Uterus (tissue), 2 donors: ENCODE measurements around the gene OGN.

Experiments used
- POLR2A ChIP-seq, 2 donors: fragments of 450-650 bp; IDR thresholded peaks; one replicate each; pipeline ENCODE4 v1.6.1; 2016; ENCODE audit warnings: antibody characterized with exemption in 2 of 2, mild to moderate bottlenecking in 1 of 2, moderate library complexity in 1 of 2
- TF ChIP-seq, protein P1 (sequence below), 4 experiments: fragments of 200-600 bp in 2 of 4; fragments of 450-650 bp in 2 of 4; sonication (generic) in 2 of 4; IDR thresholded peaks; one replicate each; pipeline ENCODE4 v1.5.1; 2016 to 2019; ENCODE audit warnings: antibody characterized with exemption in 4 of 4, mild to moderate bottlenecking in 2 of 4, moderate library complexity in 1 of 4

DNA sequence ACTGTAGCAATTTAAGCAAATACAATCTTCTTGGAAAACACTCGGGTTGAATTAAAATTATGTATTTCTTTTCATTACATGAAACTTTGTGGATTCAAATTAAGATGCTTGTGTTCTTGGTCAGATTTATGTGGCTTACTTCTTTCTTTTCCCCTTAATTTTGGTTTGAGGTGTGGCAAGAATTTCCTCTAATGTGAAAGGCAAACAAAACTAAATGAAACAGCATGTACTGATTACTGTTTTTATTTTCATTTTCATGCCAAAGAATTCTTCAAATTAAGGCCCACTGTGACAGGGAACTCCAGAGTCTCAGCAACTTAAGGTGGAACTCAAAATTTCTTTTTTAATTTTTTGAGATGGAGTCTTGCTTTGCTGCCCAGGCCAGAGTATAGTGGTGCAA is 20.0 kb upstream of the OGN start, which contains the start of gene OMD:
- TF ChIP-seq, protein P1, sequence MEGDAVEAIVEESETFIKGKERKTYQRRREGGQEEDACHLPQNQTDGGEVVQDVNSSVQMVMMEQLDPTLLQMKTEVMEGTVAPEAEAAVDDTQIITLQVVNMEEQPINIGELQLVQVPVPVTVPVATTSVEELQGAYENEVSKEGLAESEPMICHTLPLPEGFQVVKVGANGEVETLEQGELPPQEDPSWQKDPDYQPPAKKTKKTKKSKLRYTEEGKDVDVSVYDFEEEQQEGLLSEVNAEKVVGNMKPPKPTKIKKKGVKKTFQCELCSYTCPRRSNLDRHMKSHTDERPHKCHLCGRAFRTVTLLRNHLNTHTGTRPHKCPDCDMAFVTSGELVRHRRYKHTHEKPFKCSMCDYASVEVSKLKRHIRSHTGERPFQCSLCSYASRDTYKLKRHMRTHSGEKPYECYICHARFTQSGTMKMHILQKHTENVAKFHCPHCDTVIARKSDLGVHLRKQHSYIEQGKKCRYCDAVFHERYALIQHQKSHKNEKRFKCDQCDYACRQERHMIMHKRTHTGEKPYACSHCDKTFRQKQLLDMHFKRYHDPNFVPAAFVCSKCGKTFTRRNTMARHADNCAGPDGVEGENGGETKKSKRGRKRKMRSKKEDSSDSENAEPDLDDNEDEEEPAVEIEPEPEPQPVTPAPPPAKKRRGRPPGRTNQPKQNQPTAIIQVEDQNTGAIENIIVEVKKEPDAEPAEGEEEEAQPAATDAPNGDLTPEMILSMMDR (IDR thresholded peaks at IDR 0.05): no peak
- no peak for TF ChIP-seq POLR2A (IDR thresholded peaks at IDR 0.05)
